Stimulated activated CD4-positive, alpha-beta T cell treated with anti-CD3 and anti-CD28 coated beads, TNF-alpha, amount 100 ng/mL, for 24 hours (primary cell): ENCODE data around the gene CACHD1.

ENCODE experiments used
- DNase-seq, 3 experiments: peaks; one replicate each; pipeline ENCODE4 v3.0.0-alpha.2; 2020; ENCODE audit warnings: low read depth in 3 of 3

The CACHD1 gene

GRCh38 chr1:64469977-64470664 lies at the start of gene CACHD1:
CACHD1 (plus strand) TSS chr1:64470129; CDS start chr1:64470745, 616 bp downstream.
- DNase-seq: peak; percentile 43 to 77 (median 54)

DNA sequence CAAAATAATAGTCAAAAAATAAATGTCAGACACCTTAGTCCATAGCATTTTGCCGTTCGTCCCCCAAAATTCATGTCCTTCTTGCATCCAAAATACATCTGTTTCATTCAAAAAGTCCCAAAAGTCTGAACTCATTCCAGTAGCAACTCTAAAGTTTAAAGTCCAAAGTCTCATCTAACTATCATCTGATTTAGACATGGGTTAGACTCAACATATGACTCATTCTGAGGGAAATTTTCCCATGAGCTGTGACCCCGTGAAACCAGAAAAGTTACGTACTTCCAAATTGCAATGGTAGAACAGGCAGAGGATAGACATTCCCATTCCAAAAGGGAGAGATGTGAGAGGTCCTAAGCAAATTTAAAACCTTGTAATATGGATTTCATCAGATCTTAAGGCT lies 48.6 kb upstream of the CACHD1 start:
- DNase-seq: no peak

GRCh38 chr1:64423526-64423925 lies 46.4 kb upstream of the CACHD1 start:
- no peak for DNase-seq

DNA sequence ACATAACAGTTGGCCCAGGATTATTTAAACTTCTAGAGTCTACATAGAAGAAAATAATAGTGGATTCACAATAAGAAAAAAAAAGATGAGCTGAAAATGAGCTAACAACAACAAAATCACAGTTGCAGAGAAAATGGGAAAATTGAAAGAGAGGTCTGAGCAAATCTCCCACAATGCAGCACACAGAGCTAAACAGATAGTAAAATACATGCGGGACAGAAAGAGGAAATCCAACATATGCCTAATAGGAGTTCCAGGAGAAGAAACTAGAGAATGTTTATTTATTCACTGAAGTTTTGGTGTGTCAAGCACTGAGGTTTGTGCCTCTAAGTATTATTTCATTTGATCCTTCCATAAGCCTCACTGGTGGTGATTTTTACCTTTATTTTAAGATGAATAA lies 45.5 kb upstream of the CACHD1 start:
- DNase-seq: no peak

- no peak for DNase-seq
These were observed 44.4 kb upstream of the CACHD1 start for GRCh38 chr1:64425521-64425920.

DNA sequence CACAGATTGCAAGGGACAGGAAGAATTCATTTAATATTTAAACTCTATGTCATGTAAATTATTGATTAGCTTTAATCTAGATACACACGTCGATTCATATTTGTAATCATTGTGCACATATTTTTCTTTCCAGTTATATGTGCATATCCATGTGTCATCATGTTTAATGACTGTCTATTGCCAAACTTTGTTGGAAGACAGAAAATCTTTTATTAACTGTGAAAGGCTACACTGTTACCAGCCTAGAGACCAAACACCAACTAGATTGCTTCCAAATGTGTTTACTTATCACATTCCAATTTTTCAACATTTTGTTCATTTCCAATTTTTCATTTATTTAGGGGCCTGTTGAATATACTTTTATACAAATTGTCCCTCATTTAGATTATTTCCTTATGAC lies 43.2 kb upstream of the CACHD1 start:
- no peak for DNase-seq

- no peak for DNase-seq
These were observed 42.0 kb upstream of the CACHD1 start for GRCh38 chr1:64427879-64428278.

DNA sequence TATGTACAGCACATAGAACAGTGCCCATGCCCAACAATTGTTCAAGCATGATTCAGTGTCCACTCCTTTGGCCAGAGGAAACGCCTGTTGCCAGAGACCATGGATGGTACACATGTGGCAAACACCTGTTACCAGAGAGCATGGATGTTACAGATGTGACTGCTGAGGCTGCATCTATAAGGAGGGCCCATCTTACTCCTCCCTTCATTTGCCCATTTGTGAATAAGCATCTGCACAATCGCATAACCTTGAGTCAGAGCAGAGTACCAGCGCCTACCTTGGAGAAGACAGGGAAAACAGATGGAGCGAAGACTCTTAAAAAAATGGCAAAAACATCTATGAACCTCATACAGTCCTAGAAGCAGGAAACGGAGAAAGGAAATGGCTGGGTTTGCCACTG lies 36.6 kb upstream of the CACHD1 start:
- no peak for DNase-seq

DNA sequence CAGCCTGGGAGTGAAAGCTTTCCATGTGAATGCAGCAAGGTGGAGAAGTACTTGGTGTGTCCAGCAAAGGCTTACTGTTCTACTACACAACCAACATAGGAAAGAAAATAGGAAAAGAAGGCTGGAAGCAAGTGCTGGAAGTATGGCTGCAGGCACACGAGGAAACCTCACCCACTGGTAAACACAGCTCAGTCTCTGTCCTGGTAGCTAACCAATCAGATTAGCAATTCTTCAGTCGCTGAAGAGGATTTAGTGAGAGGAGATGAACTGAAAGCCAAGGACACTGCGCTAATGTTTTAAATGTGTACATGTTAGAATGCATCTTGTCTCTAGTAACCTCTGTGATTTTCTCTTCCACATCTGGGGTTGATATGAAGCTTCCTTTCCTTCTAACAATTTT lies 36.2 kb upstream of the CACHD1 start:
- DNase-seq: no peak

- no peak for DNase-seq
These were observed 34.9 kb upstream of the CACHD1 start for GRCh38 chr1:64435000-64435399.

DNA sequence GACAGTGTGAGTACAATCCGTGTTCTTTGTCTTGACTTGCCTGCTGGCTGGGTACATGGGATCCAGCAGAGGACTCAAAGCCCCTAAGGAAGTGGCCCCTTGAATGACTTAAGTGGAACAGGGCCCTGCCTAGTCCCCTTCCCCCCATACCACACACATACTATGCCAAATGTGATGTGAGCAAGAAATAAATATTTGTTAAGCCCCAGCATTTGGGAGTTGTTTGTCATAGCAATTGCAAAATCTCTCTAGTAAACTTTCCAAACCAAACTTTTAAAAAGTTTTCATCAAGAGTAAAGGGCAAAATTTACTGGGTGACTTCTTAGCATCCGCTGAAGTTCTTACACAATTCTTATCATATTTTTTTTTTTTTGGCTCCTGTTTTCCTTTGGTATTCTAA lies 32.5 kb upstream of the CACHD1 start:
- no peak for DNase-seq

- DNase-seq: no peak
These were observed 29.6 kb upstream of the CACHD1 start for GRCh38 chr1:64440183-64440826.

- no peak for DNase-seq
These were observed 18.5 kb upstream of the CACHD1 start for GRCh38 chr1:64451440-64451839.

GRCh38 chr1:64453688-64454087 lies 16.2 kb upstream of the CACHD1 start:
- no peak for DNase-seq

GRCh38 chr1:64458915-64459314 lies 11.0 kb upstream of the CACHD1 start:
- no peak for DNase-seq

DNA sequence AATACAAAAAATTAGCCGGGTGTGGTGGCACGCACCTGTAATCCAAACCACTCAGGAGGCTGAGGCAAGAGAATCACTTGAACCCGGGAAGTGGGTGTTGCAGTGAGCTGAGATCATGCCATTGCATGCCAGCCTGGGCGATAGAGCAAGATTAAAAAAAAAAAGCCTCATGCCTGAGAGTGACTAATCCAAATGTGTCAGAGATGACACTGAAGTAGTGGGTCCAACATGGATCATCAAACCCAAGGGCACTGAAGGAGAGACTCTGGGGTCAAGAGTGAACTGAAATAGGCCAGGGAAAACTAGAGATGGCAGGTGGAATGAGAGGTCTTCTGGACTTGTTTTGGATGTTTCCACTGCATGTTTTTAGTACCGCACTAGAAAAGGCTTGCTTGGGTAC lies 10.2 kb upstream of the CACHD1 start:
- no peak for DNase-seq

DNA sequence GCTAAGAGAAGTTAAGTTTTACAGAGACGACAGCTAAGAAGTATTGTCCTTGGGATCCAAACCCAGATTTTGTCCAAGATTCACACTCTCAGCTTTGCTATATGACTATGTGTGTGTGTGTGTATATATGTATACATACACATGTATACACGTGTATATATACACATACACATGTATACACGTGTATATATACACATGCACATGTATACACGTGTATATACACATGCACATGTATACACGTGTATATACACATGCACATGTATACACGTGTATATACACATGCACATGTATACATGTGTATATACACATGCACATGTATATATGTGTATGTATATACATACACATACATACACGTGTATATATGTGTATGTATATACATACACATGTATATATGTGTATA lies 3.9 kb upstream of the CACHD1 start:
- no peak for DNase-seq

- no peak for DNase-seq
These were observed 583 bp upstream of the CACHD1 start for GRCh38 chr1:64469116-64469976.

GRCh38 chr1:64470665-64471217 lies 812 bp downstream of the CACHD1 start:
- DNase-seq: peak in 1 of 3 experiments; percentile 14

DNA sequence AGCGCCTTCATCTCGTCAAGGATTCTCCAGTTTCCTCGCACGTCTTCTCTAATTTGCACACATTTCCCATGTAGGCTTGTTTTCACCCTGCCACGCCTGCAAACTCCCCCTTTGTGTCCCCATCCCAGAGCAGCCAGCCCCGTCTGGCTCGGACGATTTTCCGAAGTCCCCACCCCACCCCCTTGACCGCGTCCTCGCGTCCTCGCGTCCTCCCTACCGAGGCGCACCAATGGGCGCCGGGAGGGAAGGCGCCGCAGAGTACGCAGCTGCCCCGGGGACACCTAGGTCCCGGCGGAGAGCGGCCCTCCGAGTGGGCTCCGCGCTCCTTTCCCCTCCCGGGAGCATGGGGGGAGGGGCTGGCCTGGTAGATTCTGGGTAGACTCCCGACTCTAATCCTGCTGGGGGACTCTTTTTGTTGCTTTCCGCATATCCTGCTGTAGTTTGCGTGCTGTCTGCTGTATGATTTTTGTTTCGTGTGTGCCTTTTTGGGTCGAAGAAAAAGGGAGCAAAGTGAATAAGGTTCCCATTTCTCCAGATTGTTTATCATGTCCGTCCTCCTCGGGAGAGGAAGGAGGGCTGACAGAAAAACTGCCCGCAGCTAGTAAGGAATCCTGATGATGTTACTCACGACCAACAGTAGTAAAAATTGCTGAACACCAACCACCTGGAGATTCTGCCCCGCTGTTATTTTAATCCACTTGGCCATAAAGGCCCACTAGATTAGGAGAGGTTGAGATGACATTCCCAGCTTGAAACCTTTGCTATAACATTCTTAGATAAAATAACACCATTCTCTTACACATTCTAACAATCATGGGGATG lies 1.5 kb downstream of the CACHD1 start:
- DNase-seq: peak in 1 of 3 experiments; percentile 2

GRCh38 chr1:64472040-64472376 lies 2.1 kb downstream of the CACHD1 start:
- DNase-seq: no peak

DNA sequence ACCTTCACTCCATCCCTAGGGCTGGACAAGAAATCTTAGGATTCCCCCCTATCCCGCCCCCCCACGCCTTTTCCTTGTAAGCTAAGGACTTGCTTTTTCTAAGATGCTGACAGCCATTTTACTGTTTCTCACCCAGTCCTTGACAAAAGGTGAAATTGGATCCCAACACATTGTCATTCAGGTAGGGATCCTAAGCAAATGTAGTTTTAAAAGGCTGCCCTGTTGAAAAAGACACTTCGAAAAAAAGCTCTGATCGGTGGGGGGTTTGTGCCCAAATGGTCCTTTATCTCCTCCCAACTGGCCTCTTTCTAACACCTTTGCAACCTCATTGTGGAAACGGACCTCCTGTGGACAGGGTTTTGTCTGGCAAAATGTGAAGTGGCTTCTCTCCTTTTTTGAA lies 2.9 kb downstream of the CACHD1 start:
- no peak for DNase-seq
